Hematopoietic multipotent progenitor cell (in vitro differentiated cells): ENCODE measurements around the gene C10orf53. TPM values are rescaled to one million over a fixed set of nuclear protein-coding genes. Genes with fewer than 3 reads are reported as not detected.

Source experiments
- DNase-seq, 3 donors: peaks; one replicate each; pipeline ENCODE4 v3.0.0-alpha.2; 2011 to 2015; ENCODE audit warnings: low read depth in 2 of 3, low spot score in 2 of 3
- total RNA-seq: library from RNA; depleted of rRNA; stranded (reverse); fragments of >200 nt; gene quantifications from one replicate; pipeline ENCODE4 v1.2.3, GENCODE V29; 2012

Gene C10orf53
- total RNA-seq, 1 donor = under 0.01 TPM

- DNase-seq = no peak
Measured at GRCh38 chr10:49736564-49737113, 57.2 kb downstream of the C10orf53 start.

GRCh38 chr10:49737474-49738201 lies 58.2 kb downstream of the C10orf53 start:
- DNase-seq = no peak

GRCh38 chr10:49738616-49739360 lies 59.3 kb downstream of the C10orf53 start:
- DNase-seq = no peak

GRCh38 chr10:49739426-49739825 lies 60.0 kb downstream of the C10orf53 start:
- no peak for DNase-seq

- no peak for DNase-seq
Measured at GRCh38 chr10:49740346-49741107, 61.1 kb downstream of the C10orf53 start.

- DNase-seq = no peak
Measured at GRCh38 chr10:49741108-49741995, 61.9 kb downstream of the C10orf53 start.

GRCh38 chr10:49742683-49743463 lies 63.4 kb downstream of the C10orf53 start:
- DNase-seq = no peak

- no peak for DNase-seq
Measured at GRCh38 chr10:49743464-49744075, 64.1 kb downstream of the C10orf53 start.

GRCh38 chr10:49744091-49744685 lies 64.7 kb downstream of the C10orf53 start:
- no peak for DNase-seq

- DNase-seq = no peak
Measured at GRCh38 chr10:49744924-49745605, 65.6 kb downstream of the C10orf53 start.

- DNase-seq = no peak
Measured at GRCh38 chr10:49745756-49746155, 66.3 kb downstream of the C10orf53 start.

- no peak for DNase-seq
Measured at GRCh38 chr10:49746626-49747302, 67.3 kb downstream of the C10orf53 start.

Other genes starting within 250 kb of the C10orf53 start
- 10.5 TPM for gene ERCC6, start 140.5 kb upstream of the C10orf53 start, total RNA-seq
- gene SLC18A3, start 69.3 kb upstream of the C10orf53 start, total RNA-seq = under 0.01 TPM
- gene CHAT, start 65.6 kb upstream of the C10orf53 start, total RNA-seq = not detected
- 0.27 TPM for gene OGDHL, start 82.7 kb downstream of the C10orf53 start, total RNA-seq